Immature natural killer cell (primary cell): ENCODE results near the gene BCL7C. TPM values are rescaled to one million over a fixed set of nuclear protein-coding genes. Genes with fewer than 3 reads are reported as not detected.
"Not testable (repeated sequence)": the region's sequence is repeated elsewhere in the genome, so short reads cannot be mapped to it uniquely, and the experiment has no call there.

Source experiments
- DNase-seq, 3 donors: peaks; one replicate each; pipeline ENCODE4 v3.0.0; 2022; ENCODE audit warnings: mixed read lengths in 1 of 3
- H3K27ac Mint-ChIP-seq, 6 donors: one replicate each; pipeline ENCODE4 v1.8.0; 2020; ENCODE audit warnings: mixed read lengths in 6 of 6, mild to moderate bottlenecking in 5 of 6, inconsistent platforms in 4 of 6, moderate library complexity in 3 of 6
- H3K27me3 Mint-ChIP-seq, 3 donors: one replicate each; pipeline ENCODE4 v1.8.0; 2020 to 2021; ENCODE audit warnings: low read depth in 3 of 3, mild to moderate bottlenecking in 3 of 3, mixed read lengths in 3 of 3, moderate library complexity in 3 of 3, inconsistent platforms in 1 of 3
- H3K36me3 Mint-ChIP-seq, 3 donors: one replicate each; pipeline ENCODE4 v1.8.0; 2020; ENCODE audit warnings: mixed read lengths in 3 of 3, inconsistent platforms in 2 of 3, mild to moderate bottlenecking in 2 of 3
- H3K4me1 Mint-ChIP-seq, 2 donors: one replicate each; pipeline ENCODE4 v1.8.0; 2020; ENCODE audit warnings: inconsistent platforms in 2 of 2, mild to moderate bottlenecking in 2 of 2, mixed read lengths in 2 of 2, moderate library complexity in 1 of 2
- H3K4me3 Mint-ChIP-seq, 5 donors: one replicate each; pipeline ENCODE4 v1.8.0; 2020; ENCODE audit warnings: mild to moderate bottlenecking in 5 of 5, mixed read lengths in 5 of 5, inconsistent platforms in 3 of 5, moderate library complexity in 3 of 5
- H3K9me3 Mint-ChIP-seq, 6 donors: one replicate each; pipeline ENCODE4 v1.8.0; 2020; ENCODE audit warnings: mild to moderate bottlenecking in 6 of 6, mixed read lengths in 6 of 6, inconsistent platforms in 4 of 6, moderate library complexity in 3 of 6
- polyA plus RNA-seq, 3 donors: library from polyadenylated mRNA; unstranded; fragments of 300-500 nt; fragmentation: Illumina TruSeq; gene quantifications; one replicate each; pipeline ENCODE4 v1.2.3, GENCODE V29; 2021

BCL7C gene
- polyA plus RNA-seq, 3 donors from 2014 or later = 44.5 to 80.0 (median 60.7) TPM

DNA sequence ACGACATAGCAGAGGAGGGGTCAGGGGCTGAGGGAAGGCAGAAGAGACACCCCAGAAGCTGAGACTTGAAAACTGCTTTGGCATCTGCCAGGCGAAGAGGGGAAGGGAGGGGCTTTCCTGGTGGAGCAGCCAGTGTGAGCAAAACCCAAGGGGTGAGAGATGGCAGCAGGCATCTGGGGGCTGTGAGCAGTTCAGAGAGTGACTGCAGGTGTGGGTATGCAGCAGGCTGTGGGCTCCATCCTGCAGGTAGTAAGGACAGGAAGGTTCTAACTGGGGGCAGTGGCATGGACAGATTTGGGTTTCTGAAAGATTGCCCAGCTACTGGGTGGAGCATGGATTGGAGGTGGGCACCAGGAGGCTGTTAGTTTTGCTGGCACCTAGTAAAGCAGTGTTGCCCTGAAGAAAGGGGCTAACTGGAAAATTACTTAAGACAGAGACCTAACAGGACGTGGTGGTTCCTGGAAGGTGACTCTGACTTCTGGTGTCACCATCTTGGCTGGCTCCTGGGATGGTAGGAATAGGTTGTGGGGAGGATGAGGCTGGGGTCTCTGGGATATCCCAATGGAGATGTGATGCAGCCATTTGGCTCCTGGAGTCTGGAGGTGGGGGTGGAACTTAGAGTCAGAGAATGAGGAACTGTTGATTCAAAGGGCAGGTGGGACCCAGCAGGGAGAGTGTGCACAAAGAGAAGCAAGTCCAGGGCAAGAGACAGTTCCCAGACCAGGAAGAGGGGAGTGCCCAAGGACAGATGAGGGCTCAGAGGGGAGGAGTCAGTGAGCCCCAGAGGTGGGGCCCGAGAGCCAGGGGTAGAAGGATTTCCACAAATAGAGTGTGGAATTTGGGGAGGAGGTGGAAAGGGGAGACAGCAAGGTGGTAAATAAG, 11.2 kb downstream of the BCL7C start:
- Mint-ChIP-seq H3K4me1 (peaks cover 22 to 37% of the 10 kb centered on the region in 2 donors), H3K4me3 (no peak overlapping the region), H3K27ac (peak overlapping the region; percentile 43 to 81 (median 76)), H3K27me3 (no peaks in the 10 kb centered on the region), H3K36me3 (peaks cover 7 to 10% (median 8%) of the 10 kb centered on the region in 3 donors), H3K9me3 (no peaks in the 10 kb centered on the region)
- DNase-seq = no peak

DNA sequence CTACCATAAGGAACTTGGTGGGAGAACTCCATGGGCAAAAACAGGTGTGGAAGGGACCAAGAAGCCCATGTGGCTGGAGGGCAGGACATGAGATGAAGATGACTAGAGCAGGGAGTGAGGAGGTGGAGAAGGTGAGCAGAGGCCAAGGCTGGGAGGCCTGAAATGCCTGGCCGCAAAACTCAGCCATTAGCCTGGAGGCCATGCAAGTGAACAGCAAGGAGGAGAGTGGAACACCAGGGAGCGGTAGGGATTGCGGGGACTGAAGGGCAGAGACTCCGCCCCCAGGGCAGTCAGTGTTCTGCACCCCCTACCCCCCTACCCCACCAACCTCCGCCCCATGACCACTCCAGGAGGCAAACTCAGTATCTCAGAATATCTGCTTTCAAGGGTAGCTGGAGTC, 17.0 kb downstream of the BCL7C start:
- H3K4me1 Mint-ChIP-seq = peaks cover 54 to 59% of the 10 kb centered on the region in 2 donors
- no peaks in the 10 kb centered on the region for H3K9me3 Mint-ChIP-seq
- H3K4me3 Mint-ChIP-seq = peak overlapping the region; percentile 84 to 97 (median 86)
- peak overlapping the region; percentile 90 to 99 (median 98) for H3K27ac Mint-ChIP-seq
- H3K36me3 Mint-ChIP-seq = peaks cover 6 to 8% (median 7%) of the 10 kb centered on the region in 3 donors
- H3K27me3 Mint-ChIP-seq = peaks cover 0 to 11% (median 2%) of the 10 kb centered on the region in 3 donors
- no peak for DNase-seq

DNA sequence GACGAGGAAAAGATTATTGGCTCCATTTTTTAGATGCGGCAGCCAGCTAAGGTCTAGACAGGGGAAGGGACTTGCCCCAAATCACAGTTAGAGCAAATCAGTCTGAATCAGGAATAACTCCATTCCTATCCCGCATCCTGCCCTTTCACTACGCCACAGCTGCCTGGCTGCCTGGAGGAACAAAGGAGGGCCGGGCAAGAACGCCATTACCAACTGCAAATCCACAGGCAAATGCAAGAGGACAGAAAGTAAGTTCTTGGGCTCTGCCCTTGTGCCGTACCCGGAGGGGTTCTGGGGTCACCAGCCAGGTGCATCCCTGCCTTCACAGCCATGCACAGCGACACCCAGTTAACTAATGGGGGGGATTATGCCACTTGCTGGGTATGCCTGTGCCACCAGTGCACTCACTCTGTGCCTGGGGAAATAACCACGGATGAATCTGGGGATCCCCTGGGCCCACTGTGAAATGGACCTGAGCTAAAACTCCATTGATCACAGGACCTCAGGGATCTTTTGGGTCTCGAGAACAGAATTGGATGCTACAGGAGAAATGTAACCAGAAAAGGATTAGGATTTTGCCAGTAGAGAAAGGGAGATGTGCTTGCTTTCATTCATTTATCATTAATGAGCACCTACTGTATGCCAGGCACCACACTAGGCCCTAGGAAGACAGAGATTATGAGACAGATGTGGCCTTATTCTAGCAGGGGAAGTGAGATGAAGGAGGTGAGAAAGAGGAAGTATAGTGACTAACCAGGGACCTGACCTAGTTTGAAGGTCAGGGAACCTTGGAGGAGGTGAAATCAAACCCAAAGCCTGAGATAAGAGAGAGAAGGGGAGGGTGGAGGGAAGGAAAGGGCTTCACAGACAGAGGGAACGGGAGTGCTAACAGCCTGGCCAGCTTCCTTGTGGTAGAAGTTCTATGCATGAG, 17.7 kb downstream of the BCL7C start:
- peak overlapping the region; percentile 84 to 97 (median 86) for H3K4me3 Mint-ChIP-seq
- no peaks in the 10 kb centered on the region for H3K9me3 Mint-ChIP-seq
- H3K27me3 Mint-ChIP-seq = peaks cover 0 to 11% (median 4%) of the 10 kb centered on the region in 3 donors
- peaks cover 54 to 60% of the 10 kb centered on the region in 2 donors for H3K4me1 Mint-ChIP-seq
- H3K27ac Mint-ChIP-seq = peak overlapping the region; percentile 90 to 99 (median 98)
- DNase-seq = peak; percentile 47 to 53 (median 53)
- peaks cover 6 to 9% (median 7%) of the 10 kb centered on the region in 3 donors for H3K36me3 Mint-ChIP-seq

DNA sequence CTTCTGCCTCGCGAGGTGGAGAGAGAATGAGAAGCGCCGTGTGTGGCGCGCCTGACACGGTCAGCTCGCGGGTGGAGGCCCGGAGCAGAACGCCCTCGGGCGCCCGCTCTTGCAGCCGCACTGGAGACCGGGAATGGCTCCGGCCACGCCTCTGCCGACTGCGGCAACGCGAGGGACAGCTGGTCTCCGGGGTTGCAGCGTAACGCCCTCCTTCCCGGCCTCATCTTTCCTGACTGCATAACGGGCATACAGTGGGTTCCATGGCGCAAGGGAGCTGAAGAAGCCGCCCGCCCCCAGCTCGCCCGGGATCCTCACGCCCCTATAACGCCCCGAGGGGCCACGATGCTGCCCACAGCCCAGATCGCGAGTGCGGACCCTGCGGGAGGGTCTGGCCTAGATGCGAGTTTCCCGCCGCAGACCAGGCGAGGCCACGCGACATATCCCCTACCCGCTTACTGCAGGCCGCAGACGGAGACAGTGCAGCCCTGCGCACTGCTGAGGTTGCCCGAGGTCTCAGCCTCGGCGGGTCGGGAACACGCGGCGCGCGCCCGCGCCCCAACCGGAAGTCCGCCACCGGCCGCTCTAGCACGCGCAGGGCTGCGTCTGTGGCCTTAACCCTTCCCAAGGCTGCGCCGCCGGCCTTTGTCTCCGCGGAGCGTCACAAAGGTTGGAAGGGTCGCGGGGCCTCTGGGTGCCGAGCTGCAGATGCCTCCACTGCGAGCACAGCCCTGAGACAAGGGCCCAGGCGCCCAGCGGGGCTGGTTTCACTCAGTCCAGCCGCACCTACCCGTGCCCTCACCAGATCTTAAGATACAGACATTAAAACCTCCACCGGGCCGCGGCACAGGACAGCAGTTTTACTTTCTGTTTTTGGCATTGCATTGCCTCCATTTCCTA, 18.8 kb downstream of the BCL7C start:
- DNase-seq = peak; percentile 88 to 91 (median 90)
- H3K4me1 Mint-ChIP-seq = peaks cover 51 to 54% of the 10 kb centered on the region in 2 donors
- peak overlapping the region; percentile 90 to 99 (median 98) for H3K27ac Mint-ChIP-seq
- peaks cover 0 to 11% (median 4%) of the 10 kb centered on the region in 3 donors for H3K27me3 Mint-ChIP-seq
- peaks cover 6 to 9% (median 7%) of the 10 kb centered on the region in 3 donors for H3K36me3 Mint-ChIP-seq
- no peaks in the 10 kb centered on the region for H3K9me3 Mint-ChIP-seq
- H3K4me3 Mint-ChIP-seq = peak overlapping the region; percentile 84 to 97 (median 86)

DNA sequence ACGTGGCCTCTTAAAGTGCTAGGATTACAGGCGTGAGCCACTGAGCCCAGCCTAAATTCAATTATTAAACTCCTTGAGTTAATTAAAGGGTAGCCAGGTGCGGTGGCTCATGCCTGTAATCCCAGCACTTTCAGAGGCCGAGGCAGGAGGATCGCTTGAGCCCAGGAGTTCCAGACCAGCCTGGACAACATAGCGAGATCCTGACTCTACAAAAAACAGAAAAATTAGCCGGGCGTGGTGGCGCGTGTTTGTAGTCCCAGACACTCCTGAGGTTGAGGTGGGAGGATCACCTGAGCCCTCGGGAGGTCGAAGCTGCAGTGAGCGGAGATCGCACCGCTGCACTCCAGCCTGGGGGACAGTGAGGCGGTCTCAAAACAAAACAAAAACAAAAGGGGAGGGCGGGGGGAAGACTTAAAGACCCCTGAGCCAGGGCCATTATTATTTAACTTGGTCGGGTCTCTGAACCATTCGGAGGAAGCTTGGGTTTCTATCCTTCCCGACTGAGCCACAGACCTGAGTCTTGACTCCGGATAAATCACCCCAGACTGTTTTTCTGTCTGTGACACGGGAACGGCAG, 19.5 kb downstream of the BCL7C start:
- Mint-ChIP-seq H3K27me3 (peaks cover 0 to 11% (median 4%) of the 10 kb centered on the region in 3 donors), H3K4me3 (peak overlapping the region; percentile 84 to 97 (median 86)), H3K4me1 (peaks cover 51 to 53% of the 10 kb centered on the region in 2 donors), H3K9me3 (no peaks in the 10 kb centered on the region), H3K27ac (peak overlapping the region; percentile 90 to 99 (median 98)), H3K36me3 (peaks cover 6 to 9% (median 7%) of the 10 kb centered on the region in 3 donors)
- DNase-seq = no peak

DNA sequence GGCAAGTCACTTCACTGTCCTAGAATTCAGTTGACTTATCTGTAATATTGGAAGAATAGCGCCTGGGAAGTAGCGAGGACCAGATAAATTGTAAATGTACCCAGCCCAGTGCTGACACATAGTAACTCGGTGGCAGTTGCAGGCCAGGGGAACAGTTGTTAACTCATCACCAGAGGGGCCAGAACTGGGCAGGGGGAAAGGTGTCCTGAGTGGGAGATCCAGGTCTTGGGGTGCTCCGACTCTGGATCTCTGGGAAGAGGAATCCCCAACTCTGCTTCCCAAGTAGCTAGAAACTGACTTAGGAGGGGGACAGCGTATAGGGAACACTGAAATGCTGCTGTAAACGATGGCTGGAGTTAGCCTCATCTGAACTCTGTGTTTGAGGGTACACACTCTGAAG, 23.0 kb downstream of the BCL7C start:
- Mint-ChIP-seq H3K27ac (peak overlapping the region in 5 of 6 donors; percentile 22 to 89 (median 56)), H3K9me3 (no peaks in the 10 kb centered on the region), H3K36me3 (peaks cover 0 to 5% (median 0%) of the 10 kb centered on the region in 3 donors), H3K4me3 (no peak overlapping the region), H3K4me1 (peaks cover 31 to 33% of the 10 kb centered on the region in 2 donors), H3K27me3 (peaks cover 0 to 11% (median 4%) of the 10 kb centered on the region in 3 donors)
- DNase-seq = no peak

DNA sequence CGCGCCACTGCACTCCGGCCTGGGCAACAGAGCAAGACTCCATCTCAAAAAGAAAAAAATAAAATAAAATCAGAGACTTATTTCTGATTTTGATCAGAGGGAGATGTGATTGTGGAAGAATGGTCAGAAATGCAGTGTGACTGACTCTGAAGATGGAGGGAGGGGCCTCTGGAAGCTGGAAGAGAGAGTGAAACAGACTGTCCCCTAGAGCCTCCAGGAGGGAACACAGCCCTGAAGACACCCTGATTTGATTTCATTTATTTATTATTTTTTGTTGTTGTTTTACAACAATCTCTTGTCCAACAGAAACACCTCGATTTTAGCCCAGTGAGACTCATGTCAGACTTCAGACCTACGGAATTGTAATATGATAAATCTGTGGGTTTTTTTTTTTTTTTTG, 26.1 kb downstream of the BCL7C start:
- Mint-ChIP-seq H3K27ac (no peak overlapping the region), H3K9me3 (no peaks in the 10 kb centered on the region), H3K27me3 (peaks cover 0 to 2% (median 0%) of the 10 kb centered on the region in 3 donors), H3K4me1 (peaks cover 10% of the 10 kb centered on the region in 2 donors), H3K36me3 (peaks cover 0 to 6% (median 3%) of the 10 kb centered on the region in 3 donors), H3K4me3 (no peak overlapping the region)
- DNase-seq = no peak

DNA sequence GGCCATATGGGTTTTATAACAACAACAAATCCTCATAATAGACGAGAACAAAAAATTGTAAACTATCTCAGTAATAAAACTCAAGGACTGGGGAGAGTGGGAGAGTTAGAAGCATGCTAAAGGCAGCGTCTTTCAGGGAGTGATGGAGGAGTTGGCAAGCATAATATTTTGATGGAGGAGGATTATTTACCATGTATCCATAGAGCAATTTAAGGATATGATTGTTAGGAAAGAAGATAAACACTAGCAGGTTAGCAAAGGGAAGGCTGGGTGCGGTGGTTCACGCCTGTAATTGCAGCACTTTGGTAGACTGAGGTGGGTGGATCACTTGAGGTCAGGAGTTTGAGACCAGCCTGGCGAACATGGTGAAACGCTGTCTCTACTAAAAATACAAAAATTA, 27.8 kb downstream of the BCL7C start:
- peaks cover 0 to 2% (median 0%) of the 10 kb centered on the region in 3 donors for H3K27me3 Mint-ChIP-seq
- H3K4me3 Mint-ChIP-seq = no peak overlapping the region
- H3K4me1 Mint-ChIP-seq = no peaks in the 10 kb centered on the region
- no peaks in the 10 kb centered on the region for H3K9me3 Mint-ChIP-seq
- peak overlapping the region in 1 of 6 donors; percentile 36 for H3K27ac Mint-ChIP-seq
- no peak for DNase-seq
- peaks cover 0 to 4% (median 3%) of the 10 kb centered on the region in 3 donors for H3K36me3 Mint-ChIP-seq

DNA sequence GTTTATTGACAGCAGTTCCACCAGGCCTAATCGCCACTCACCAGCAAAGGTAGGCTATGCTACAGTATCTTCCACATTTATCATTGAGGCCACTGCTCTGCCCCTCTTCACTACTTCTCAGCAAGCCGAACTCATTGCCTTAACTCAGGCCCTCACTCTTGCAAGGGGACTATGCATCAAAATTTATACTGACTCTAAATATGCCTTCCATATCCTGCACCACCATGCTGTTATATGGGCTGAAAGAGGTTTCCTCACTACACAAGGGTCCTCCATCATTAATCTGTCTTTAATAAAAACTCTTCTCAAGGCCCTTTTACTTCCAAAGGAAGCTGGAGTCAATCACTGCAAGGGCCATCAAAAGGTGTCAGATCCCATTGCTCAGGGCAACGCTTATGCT, 30.7 kb downstream of the BCL7C start:
- DNase-seq, H3K9me3 Mint-ChIP-seq, H3K27me3 Mint-ChIP-seq, H3K4me1 Mint-ChIP-seq, H3K36me3 Mint-ChIP-seq, H3K4me3 Mint-ChIP-seq, H3K27ac Mint-ChIP-seq: not testable (repeated sequence)

DNA sequence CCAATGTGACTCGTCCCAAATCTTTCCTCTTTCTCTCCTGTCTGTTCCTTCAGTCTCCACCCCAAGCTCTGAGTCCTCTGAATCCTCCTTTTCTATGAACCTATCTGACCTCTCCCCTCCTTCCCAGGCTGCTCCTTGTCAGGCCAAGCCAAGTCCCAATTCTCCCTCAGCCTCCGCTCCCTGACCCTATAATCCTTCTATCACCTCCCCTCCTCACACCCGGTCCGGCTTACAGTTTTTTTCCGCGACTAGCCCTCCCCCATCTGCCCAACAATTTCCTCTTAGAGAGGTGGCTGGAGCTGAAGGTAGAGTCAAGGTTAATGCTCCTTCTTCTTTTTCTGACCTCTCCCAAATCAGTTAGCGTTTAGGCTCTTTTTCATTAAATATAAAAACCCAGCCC, 33.1 kb downstream of the BCL7C start:
- not testable (repeated sequence) for H3K4me3 Mint-ChIP-seq, DNase-seq, H3K4me1 Mint-ChIP-seq, H3K27me3 Mint-ChIP-seq, H3K9me3 Mint-ChIP-seq, H3K27ac Mint-ChIP-seq, H3K36me3 Mint-ChIP-seq

DNA sequence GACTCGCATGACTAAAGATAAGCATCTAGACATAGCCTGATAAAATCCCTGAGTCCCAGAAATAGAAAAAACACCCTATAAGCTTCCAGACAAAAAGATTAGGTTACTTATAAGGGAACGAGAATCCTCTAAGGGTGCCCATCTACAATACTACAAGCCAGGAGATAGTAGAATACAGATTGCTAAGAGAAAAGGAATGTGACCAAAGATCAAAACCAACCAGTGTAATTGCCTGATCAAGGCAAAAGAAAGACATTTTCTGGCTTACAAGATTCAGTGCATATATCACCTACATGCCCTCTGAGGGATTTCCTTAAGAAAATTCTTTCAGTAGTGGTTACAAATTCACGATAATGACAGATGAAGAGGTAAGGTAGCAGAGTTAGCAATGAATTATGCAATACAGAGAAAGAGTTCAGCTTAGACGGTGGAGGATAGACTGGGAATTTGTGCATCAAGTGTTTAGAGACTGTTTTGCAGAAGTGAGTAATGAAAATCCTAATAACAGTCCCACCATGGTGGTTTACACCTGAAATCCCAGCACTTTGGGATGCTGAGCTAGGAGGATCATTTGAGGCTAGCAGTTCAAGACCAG, 35.0 kb downstream of the BCL7C start:
- Mint-ChIP-seq H3K27ac (no peak overlapping the region), H3K9me3 (no peaks in the 10 kb centered on the region), H3K4me3 (no peak overlapping the region), H3K36me3 (peaks cover 0 to 8% (median 4%) of the 10 kb centered on the region in 3 donors), H3K4me1 (no peaks in the 10 kb centered on the region), H3K27me3 (peaks cover under 1 to 3% (median 3%) of the 10 kb centered on the region in 3 donors)
- DNase-seq = no peak

DNA sequence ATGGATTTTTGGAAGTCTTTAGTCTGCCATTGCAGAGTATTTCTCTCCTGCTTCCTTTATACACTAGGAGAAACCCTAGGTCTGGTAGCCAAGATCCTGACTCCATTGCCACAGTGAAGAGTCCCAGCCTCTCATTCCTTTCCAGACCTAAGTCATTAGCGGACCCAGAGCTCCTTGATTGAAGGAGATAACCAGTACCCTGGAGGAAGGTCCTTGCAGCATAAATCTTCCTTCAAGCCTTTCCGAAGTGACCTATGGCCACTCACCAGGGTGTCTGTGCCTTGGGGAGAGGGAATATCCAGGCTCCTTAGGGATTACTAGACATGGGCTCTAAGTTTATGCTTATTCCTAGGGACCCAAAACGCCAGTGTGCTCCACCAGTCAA, 35.8 kb downstream of the BCL7C start:
- H3K27me3 Mint-ChIP-seq = peaks cover 2 to 3% (median 3%) of the 10 kb centered on the region in 3 donors
- H3K27ac Mint-ChIP-seq = no peak overlapping the region
- no peaks in the 10 kb centered on the region for H3K4me1 Mint-ChIP-seq
- no peak overlapping the region for H3K4me3 Mint-ChIP-seq
- H3K36me3 Mint-ChIP-seq = peaks cover 3 to 15% (median 4%) of the 10 kb centered on the region in 3 donors
- DNase-seq = no peak
- H3K9me3 Mint-ChIP-seq = no peaks in the 10 kb centered on the region
